HepG2 (cell line): Measurements from ENCODE around the gene TNFRSF18. TPM values are rescaled to one million over a fixed set of nuclear protein-coding genes. Genes with fewer than 3 reads are reported as not detected.

Experiments
- ATAC-seq: fragments of 200-7000 bp; cut with Tn5 transposase; 3 replicates; pipeline ENCODE4 v1.9.1; 2020; ENCODE audit warnings: mild to moderate bottlenecking, moderate library complexity
- BruUV-seq: library from RNA; stranded (reverse); fragments of 400-500 nt; replicated peaks from 2 replicates; lab custom pipeline; 2021; lab: Mats Ljungman, UMichigan
- CTCF ChIA-PET: fragments of 300-600 bp; formaldehyde crosslinking; extraction: SDS; loops from one replicate; lab custom pipeline; 2021; ENCODE audit warnings: low total read pairs, inconsistent platforms, low intra/inter-chr PET ratio; lab: Yijun Ruan, JAX
- POLR2A ChIA-PET: fragments of 350-600 bp; sonication (Branson Sonifier 250); formaldehyde crosslinking; loops from one replicate; lab custom pipeline; 2020; ENCODE audit warnings: antibody characterized with exemption, inconsistent platforms; lab: Yijun Ruan, JAX
- DNase-seq: peaks from one replicate; pipeline ENCODE4 v3.0.0-alpha.2; 2015; ENCODE audit warnings: low spot score
- FAIRE-seq: peaks from 3 replicates; lab custom pipeline; 2011; peaks lifted over from hg19 to GRCh38; lab: Jason Lieb, UNC
- H2AFZ ChIP-seq: one replicate; pipeline ENCODE4 v1.6.1; 2011; ENCODE audit warnings: low read length, inconsistent platforms
- H3K27ac ChIP-seq: fragments of 300-600 bp; 3 replicates; pipeline ENCODE4 v1.8.0; 2011; ENCODE audit warnings: mixed run types, mild to moderate bottlenecking, mixed read lengths, low read length, inconsistent platforms; ENCODE audit not compliant: insufficient read depth; ENCODE audit errors: extremely low read length
- H3K27me3 ChIP-seq, 2 experiments: fragments of 200-600 bp in 1 of 2; 2 replicates in 1 of 2; 3 replicates in 1 of 2; pipeline versions ENCODE4 v1.6.0 to v1.8.0; 2011; ENCODE audit warnings: low read length in 2 of 2, mild to moderate bottlenecking in 2 of 2, moderate library complexity in 2 of 2, inconsistent platforms in 1 of 2; ENCODE audit not compliant: insufficient read depth in 2 of 2, control insufficient read depth in 1 of 2
- H3K36me3 ChIP-seq, 2 experiments: fragments of 200-600 bp in 1 of 2; replicated peaks in 1 of 2; 2 replicates in 1 of 2; 3 replicates in 1 of 2; pipeline versions ENCODE4 v1.5.1 to v1.8.0; 2011; ENCODE audit warnings: low read length in 2 of 2, inconsistent platforms in 1 of 2; ENCODE audit not compliant: insufficient read depth in 2 of 2, control insufficient read depth in 1 of 2
- H3K4me1 ChIP-seq: 2 replicates; pipeline ENCODE4 v1.5.1; 2012; ENCODE audit warnings: low read length, inconsistent platforms; ENCODE audit not compliant: insufficient read depth
- H3K4me2 ChIP-seq: 2 replicates; pipeline ENCODE4 v1.6.0; 2011; ENCODE audit warnings: low read depth, low read length, inconsistent platforms
- H3K4me3 ChIP-seq, 3 experiments: fragments of 200-600 bp in 1 of 3; sonication (generic), shearing (Covaris generic) in 1 of 3; replicated peaks in 1 of 3; 2 replicates each; pipeline ENCODE4 v1.5.1; 2011 to 2016; ENCODE audit warnings: low read length in 3 of 3, inconsistent platforms in 2 of 3, low read depth in 2 of 3, mild to moderate bottlenecking in 2 of 3, control low read depth in 1 of 3, mixed read lengths in 1 of 3; ENCODE audit not compliant: insufficient read depth in 1 of 3
- H3K79me2 ChIP-seq: one replicate; pipeline ENCODE4 v1.6.1; 2011; ENCODE audit warnings: low read length, inconsistent platforms; ENCODE audit not compliant: insufficient read depth
- H3K9ac ChIP-seq: 2 replicates; pipeline ENCODE4 v1.6.0; 2011; ENCODE audit warnings: mild to moderate bottlenecking, low read depth, low read length, inconsistent platforms; ENCODE audit not compliant: insufficient read depth
- H3K9me3 ChIP-seq: 2 replicates; pipeline ENCODE4 v1.5.1; 2012; ENCODE audit warnings: mild to moderate bottlenecking, low read length
- H4K20me1 ChIP-seq: 2 replicates; pipeline ENCODE4 v1.6.0; 2011; ENCODE audit warnings: inconsistent platforms, mild to moderate bottlenecking, low read length, moderate library complexity; ENCODE audit not compliant: insufficient read depth
- AGO2 ChIP-seq: fragments of 200-400 bp; formaldehyde crosslinking; optimal IDR thresholded peaks from 2 replicates; pipeline ENCODE3; 2017; ENCODE audit warnings: mild to moderate bottlenecking, low read depth, low read length, moderate library complexity
- CTCF ChIP-seq: sonication (generic); formaldehyde crosslinking; IDR thresholded peaks from 2 replicates; pipeline ENCODE4 v1.5.0; 2020; ENCODE audit warnings: mild to moderate bottlenecking, missing genetic modification reagents, moderate library complexity
- MIXL1 ChIP-seq: IDR thresholded peaks from 2 replicates; pipeline ENCODE4 v1.6.1; 2016
- SNRNP70 ChIP-seq: fragments of 200-400 bp; formaldehyde crosslinking; IDR thresholded peaks from 2 replicates; pipeline ENCODE4 v1.6.1; 2017; ENCODE audit warnings: mild to moderate bottlenecking, low read depth, low read length, moderate library complexity
- SP4 ChIP-seq: sonication (generic); formaldehyde crosslinking; IDR thresholded peaks from 2 replicates; pipeline ENCODE4 v1.8.1; 2023; ENCODE audit warnings: mild to moderate bottlenecking, missing genetic modification reagents
- ZNF224 ChIP-seq: sonication (generic); formaldehyde crosslinking; IDR thresholded peaks from 2 replicates; pipeline ENCODE4 v1.5.0; 2020; ENCODE audit warnings: mild to moderate bottlenecking, missing genetic modification reagents
- ZNF33B ChIP-seq: sonication (generic); formaldehyde crosslinking; IDR thresholded peaks from 2 replicates; pipeline ENCODE4 v1.5.1; 2020; ENCODE audit warnings: mild to moderate bottlenecking, missing genetic modification reagents
- ZNF710 ChIP-seq: sonication (generic); formaldehyde crosslinking; IDR thresholded peaks from 2 replicates; pipeline ENCODE4 v1.5.0; 2020; ENCODE audit warnings: mild to moderate bottlenecking, missing genetic modification reagents, borderline replicate concordance
- ZSCAN25 ChIP-seq: sonication (generic); formaldehyde crosslinking; IDR thresholded peaks from 2 replicates; pipeline ENCODE4 v1.8.0; 2022; ENCODE audit warnings: mild to moderate bottlenecking, missing genetic modification reagents
- WGBS: methylation state at CpG from one replicate; pipeline ENCODE4 v1.1.6; 2017; ENCODE audit warnings: low lambda C conversion rate; 5-methylcytosine and 5-hydroxymethylcytosine counted together
- in situ Hi-C: cut with HindIII; loops from 2 replicates; pipeline ENCODE4 v1.10.0; 2017; ENCODE audit warnings: low pct_unique_long_range_greater_than_20kb; ENCODE audit not compliant: extremely low pct_ligation_motif_present
- intact Hi-C: fragments of 100-400 bp; cut with micrococcal nuclease; formaldehyde crosslinking; loops from one replicate; pipeline ENCODE4 v1.10.0; 2022; ENCODE audit not compliant: unreplicated experiment
- polyA plus RNA-seq, 8 experiments: library from polyadenylated mRNA; depleted of rRNA in 3 of 8; stranded (reverse) in 7 of 8; unstranded in 1 of 8; fragments of >200 nt; fragmentation: Illumina TruSeq in 4 of 8; extraction: Trizol in 4 of 8; gene quantifications; 2 replicates each; pipeline versions ENCODE4 v1.2.1 to v1.2.3, GENCODE V29; 2011 to 2016; ENCODE audit warnings: low read depth in 4 of 8, missing spikeins in 1 of 8, mixed read lengths in 1 of 8; ENCODE audit not compliant: insufficient read depth in 1 of 8
- total RNA-seq, 5 experiments: library from RNA; depleted of rRNA; stranded (reverse); fragments of >200 nt; fragmentation: Illumina TruSeq; extraction: Trizol; gene quantifications; 2 replicates each; pipeline ENCODE4 v1.2.3, GENCODE V29; 2016; ENCODE audit warnings: low read depth in 1 of 5

The TNFRSF18 gene
- total and polyA plus RNA-seq, 2 of the 13 experiments (the other 11 are each of a cell fraction or from before 2014, with no cell fraction given), result not detected

- ATAC-seq (peak; percentile 2), FAIRE-seq (no peak), DNase-seq (no peak)
- in situ Hi-C loops (no loop called here), intact Hi-C loops (loop anchor here (10.0 kb wide), 2 partner anchors 64 to 234 kb away; partner anchors contain the start of genes HES4 and TTLL10)
- no peak overlapping the region for H2AFZ ChIP-seq
- no peaks in the 10 kb centered on the region; a peak in 1 of 5 replicates for H3K27me3 ChIP-seq
- no peaks in the 10 kb centered on the region for H4K20me1 ChIP-seq
- H3K36me3 ChIP-seq, result no peaks in the 10 kb centered on the region
- H3K4me1 ChIP-seq, result peaks cover 73% of the 10 kb centered on the region
- 0% methylated on average over 1 of the region's 15 CpGs for WGBS
- H3K9ac ChIP-seq, result peak overlapping the region; percentile 55; the same call in 1 of the 2 replicates
- H3K27ac ChIP-seq, result peak overlapping the region; percentile 53
- BruUV-seq, result no TSS peak
- peak overlapping the region; percentile 39 to 80 (median 55); a peak in 5 of 6 replicates for H3K4me3 ChIP-seq
- ChIA-PET CTCF (no interaction called here), POLR2A (interaction anchor here (0.8 to 3.3 kb wide), 9 partner anchors 8 to 220 kb away, joined by 3 to 26 read pairs (median 4); partner anchors contain the start of gene UBE2J2)
- no peaks in the 10 kb centered on the region for H3K79me2 ChIP-seq
- peak overlapping the region; percentile 87 for H3K4me2 ChIP-seq
- TF ChIP-seq ZNF224 (CRISPR knock-in tag) (0 out of 2 replicates have a peak, but pooled peaks have one; percentile 5), MIXL1 (CRISPR knock-in tag) (no peak), SNRNP70 (no peak), ZSCAN25 (CRISPR knock-in tag) (0 out of 2 replicates have a peak, but pooled peaks have one; percentile 6), SP4 (CRISPR knock-in tag) (0 out of 2 replicates have a peak, but pooled peaks have one; percentile 50), ZNF710 (CRISPR knock-in tag) (0 out of 2 replicates have a peak, but pooled peaks have one; percentile 13), AGO2 (peak; percentile 16), ZNF33B (CRISPR knock-in tag) (0 out of 2 replicates have a peak, but pooled peaks have one; percentile 28), CTCF (peak; percentile 22)
- H3K9me3 ChIP-seq, result no peaks in the 10 kb centered on the region
Measured at GRCh38 chr1:1239227-1239613, 32.8 kb upstream of the TNFRSF18 start.
